K562 (cell line): Measurements from ENCODE around the gene RABL6. TPM values are rescaled to one million over a fixed set of nuclear protein-coding genes. Genes with fewer than 3 reads are reported as not detected.

Experiments
- AFF4 ChIP-seq: sonication (generic); formaldehyde crosslinking; IDR thresholded peaks from 2 replicates; pipeline ENCODE4 v1.8.0; 2023; ENCODE audit warnings: mild to moderate bottlenecking, missing genetic modification reagents
- CCAR2 ChIP-seq: fragments of 200-400 bp; formaldehyde crosslinking; IDR thresholded peaks from 2 replicates; pipeline ENCODE4 v1.6.1; 2017; ENCODE audit warnings: mild to moderate bottlenecking, low read depth, low read length
- CREB3L1 ChIP-seq: fragments of 450-650 bp; IDR thresholded peaks from 2 replicates; pipeline ENCODE4 v1.6.1; 2014; ENCODE audit warnings: low read depth, mild to moderate bottlenecking, moderate library complexity, borderline replicate concordance
- FOXK1 ChIP-seq: sonication (generic); formaldehyde crosslinking; IDR thresholded peaks from 2 replicates; pipeline ENCODE4 v1.8.0; 2022; ENCODE audit warnings: missing genetic modification reagents, mild to moderate bottlenecking, borderline replicate concordance
- HDAC8 ChIP-seq: fragments of 450-650 bp; IDR thresholded peaks from 2 replicates; pipeline ENCODE4 v1.6.1; 2016; ENCODE audit warnings: mild to moderate bottlenecking, missing genetic modification characterization, moderate library complexity, missing compliant biosample characterization
- MYC ChIP-seq, 2 experiments: fragments of 250-450 bp in 1 of 2; sonication (Bioruptor Pico) in 1 of 2; IDR thresholded peaks; 2 replicates each; pipeline versions ENCODE4 v1.5.1 to v1.6.1; 2012 to 2021; ENCODE audit warnings: low read depth in 2 of 2, borderline replicate concordance in 1 of 2, improper control_type of control experiment in 1 of 2, low read length in 1 of 2, mild to moderate bottlenecking in 1 of 2, moderate library complexity in 1 of 2
- NFXL1 ChIP-seq: fragments of 450-650 bp; formaldehyde crosslinking; IDR thresholded peaks from 2 replicates; pipeline ENCODE4 v1.4.0; 2021; ENCODE audit warnings: mild to moderate bottlenecking
- RFX5 ChIP-seq: IDR thresholded peaks from 2 replicates; pipeline ENCODE4 v1.6.1; 2011; ENCODE audit warnings: low read depth, mild to moderate bottlenecking, improper control_type of control experiment, low read length
- SOX6 ChIP-seq: fragments of 450-650 bp; IDR thresholded peaks from 2 replicates; pipeline ENCODE4 v1.6.1; 2014; ENCODE audit warnings: mild to moderate bottlenecking
- TGIF2 ChIP-seq: sonication (generic); formaldehyde crosslinking; IDR thresholded peaks from 2 replicates; pipeline ENCODE4 v1.8.1; 2022; ENCODE audit warnings: mild to moderate bottlenecking, missing genetic modification reagents, moderate library complexity
- ZBTB11 ChIP-seq, 3 experiments: fragments of 200-800 bp in 1 of 3; fragments of 250-450 bp in 1 of 3; fragments of 450-650 bp in 1 of 3; sonication (Bioruptor Pico) in 1 of 3; sonication (Bioruptor generic) in 1 of 3; formaldehyde crosslinking in 1 of 3; IDR thresholded peaks; 2 replicates each; pipeline versions ENCODE4 v1.6.1 to v1.8.0; 2016 to 2022; ENCODE audit warnings: mild to moderate bottlenecking in 2 of 3, missing genetic modification characterization in 2 of 3, missing compliant biosample characterization in 1 of 3, moderate library complexity in 1 of 3
- ZBTB12 ChIP-seq: fragments of 250-450 bp; sonication (Bioruptor Pico); IDR thresholded peaks from 2 replicates; pipeline ENCODE4 v1.4.0; 2020
- ZFX ChIP-seq: sonication (generic); formaldehyde crosslinking; IDR thresholded peaks from 2 replicates; pipeline ENCODE4 v1.8.0; 2022; ENCODE audit warnings: mild to moderate bottlenecking, missing genetic modification reagents, moderate library complexity
- ZNF239 ChIP-seq: fragments of 250-450 bp; sonication (Bioruptor Pico); IDR thresholded peaks from 2 replicates; pipeline ENCODE4 v1.4.0; 2020; ENCODE audit warnings: mild to moderate bottlenecking
- polyA plus RNA-seq, 8 experiments: library from polyadenylated mRNA; depleted of rRNA in 4 of 8; stranded (reverse) in 5 of 8; unstranded in 3 of 8; fragments of >200 nt; fragmentation: Nextera tagmentation in 2 of 8; fragmentation: Illumina TruSeq in 1 of 8; extraction: Ambion mirVana in 2 of 8; extraction: Trizol in 1 of 8; gene quantifications; 2 replicates each; pipeline versions ENCODE4 v1.2.1 to v1.2.3, GENCODE V29; 2011 to 2014; ENCODE audit warnings: inconsistent platforms in 1 of 8, missing spikeins in 1 of 8
- total RNA-seq, 7 experiments: library from RNA; depleted of rRNA in 6 of 7; stranded (reverse); fragments of >200 nt in 6 of 7; fragmentation: Illumina TruSeq in 2 of 7; extraction: Trizol in 2 of 7; gene quantifications; 2 replicates each; pipeline versions ENCODE4 v1.2.1 to v1.2.3, GENCODE V29; 2011 to 2021; ENCODE audit warnings: low replicate concordance in 1 of 7

Gene RABL6
- total and polyA plus RNA-seq, 9 of the 15 experiments (the other 6 are each of a cell fraction or from before 2014, with no cell fraction given), result 5.6 to 181 (median 84.5) TPM

- TF ChIP-seq NFXL1, result no peak
- no peak for TF ChIP-seq TGIF2 (CRISPR knock-in tag)
- no peak for TF ChIP-seq RFX5
- peak; percentile 8; the same call in 1 of the 2 replicates for TF ChIP-seq SOX6
- TF ChIP-seq ZFX (CRISPR knock-in tag), result peak; percentile 6
- TF ChIP-seq CCAR2, result no peak
- peak; percentile 32; the same call in 1 of the 2 replicates for TF ChIP-seq ZBTB12 (CRISPR knock-in tag)
- peak; percentile 90 for TF ChIP-seq CREB3L1
- peak in 1 of 3 experiments; percentile 55; a peak in 1 of 6 replicates for TF ChIP-seq ZBTB11 (CRISPR knock-in tag; IDR thresholded peaks at IDR 0.05)
- no peak for TF ChIP-seq HDAC8 (tag)
- no peak for TF ChIP-seq ZNF239 (CRISPR knock-in tag)
- peak; percentile 55; the same call in 1 of the 2 replicates for TF ChIP-seq AFF4 (CRISPR knock-in tag)
- TF ChIP-seq FOXK1 (CRISPR knock-in tag), result no peak
- peak; percentile 99 for TF ChIP-seq MYC (IDR thresholded peaks at IDR 0.05; ENCODE audit: low read depth, low read length)
- TF ChIP-seq MYC (CRISPR knock-in tag; IDR thresholded peaks at IDR 0.05; ENCODE audit: borderline replicate concordance, low read depth), result peak; percentile 97
Observed at GRCh38 chr9:136849038-136849959, 41.6 kb downstream of the RABL6 start, which contains the start of gene PHPT1 (continued).
